ENCODE data around the gene PRAC2.

PRAC2 gene

DNA sequence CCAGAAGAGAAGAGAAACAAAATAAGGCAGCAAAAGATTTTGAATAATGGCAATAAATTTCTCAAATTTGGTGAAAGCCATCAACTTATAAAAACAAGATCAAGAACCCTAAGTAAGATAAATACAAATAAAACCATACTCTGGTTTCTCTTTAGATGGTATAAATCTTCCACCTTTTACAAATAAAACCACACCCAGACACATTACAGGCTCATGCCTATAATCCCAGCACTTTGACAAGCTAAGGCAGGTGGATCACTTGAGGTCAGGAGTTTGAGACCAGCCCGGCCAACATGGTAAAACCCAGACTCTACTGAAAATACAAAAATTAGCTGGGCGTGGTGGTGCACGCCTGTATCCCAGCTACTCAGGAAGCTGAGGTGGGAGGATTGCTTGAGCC lies 50.3 kb downstream of the PRAC2 start:
- no peak overlapping the region for H3K27ac ChIP-seq
- TF ChIP-seq, protein P1, sequence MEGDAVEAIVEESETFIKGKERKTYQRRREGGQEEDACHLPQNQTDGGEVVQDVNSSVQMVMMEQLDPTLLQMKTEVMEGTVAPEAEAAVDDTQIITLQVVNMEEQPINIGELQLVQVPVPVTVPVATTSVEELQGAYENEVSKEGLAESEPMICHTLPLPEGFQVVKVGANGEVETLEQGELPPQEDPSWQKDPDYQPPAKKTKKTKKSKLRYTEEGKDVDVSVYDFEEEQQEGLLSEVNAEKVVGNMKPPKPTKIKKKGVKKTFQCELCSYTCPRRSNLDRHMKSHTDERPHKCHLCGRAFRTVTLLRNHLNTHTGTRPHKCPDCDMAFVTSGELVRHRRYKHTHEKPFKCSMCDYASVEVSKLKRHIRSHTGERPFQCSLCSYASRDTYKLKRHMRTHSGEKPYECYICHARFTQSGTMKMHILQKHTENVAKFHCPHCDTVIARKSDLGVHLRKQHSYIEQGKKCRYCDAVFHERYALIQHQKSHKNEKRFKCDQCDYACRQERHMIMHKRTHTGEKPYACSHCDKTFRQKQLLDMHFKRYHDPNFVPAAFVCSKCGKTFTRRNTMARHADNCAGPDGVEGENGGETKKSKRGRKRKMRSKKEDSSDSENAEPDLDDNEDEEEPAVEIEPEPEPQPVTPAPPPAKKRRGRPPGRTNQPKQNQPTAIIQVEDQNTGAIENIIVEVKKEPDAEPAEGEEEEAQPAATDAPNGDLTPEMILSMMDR (conservative IDR thresholded peaks at IDR 0.05) = no peak

Measured in VCaP (cell line).